PFSK-1 (cell line): Measurements from ENCODE around the gene PIK3C3.

Experiments used
- FOXP2 ChIP-seq: optimal IDR thresholded peaks from 2 replicates; pipeline ENCODE3; 2011; ENCODE audit warnings: borderline replicate concordance, control low read depth, inconsistent platforms; ENCODE audit not compliant: insufficient read depth; ENCODE audit errors: extremely low read length, extremely low read depth
- POLR2AphosphoS5 ChIP-seq: IDR thresholded peaks from 2 replicates; pipeline ENCODE4 v1.6.1; 2012; ENCODE audit warnings: low read depth, mild to moderate bottlenecking, control low read depth, low read length, moderate library complexity
- SIN3A ChIP-seq: IDR thresholded peaks from 2 replicates; pipeline ENCODE4 v1.6.1; 2012; ENCODE audit warnings: mild to moderate bottlenecking, low read length, moderate library complexity, borderline replicate concordance; ENCODE audit not compliant: insufficient read depth
- TAF1 ChIP-seq: IDR thresholded peaks from 2 replicates; pipeline ENCODE4 v1.6.1; 2012; ENCODE audit warnings: low read length, control low read depth, borderline replicate concordance; ENCODE audit not compliant: insufficient read depth
- TF ChIP-seq, protein P1 (sequence below), 2 experiments: IDR thresholded peaks; 2 replicates each; pipeline versions ENCODE4 v1.6.1 to v1.8.0; 2011 to 2012; ENCODE audit warnings: low read depth in 2 of 2, low read length in 2 of 2, control low read depth in 1 of 2, inconsistent platforms in 1 of 2, mild to moderate bottlenecking in 1 of 2, moderate library complexity in 1 of 2; ENCODE audit not compliant: insufficient read depth in 1 of 2

DNA sequence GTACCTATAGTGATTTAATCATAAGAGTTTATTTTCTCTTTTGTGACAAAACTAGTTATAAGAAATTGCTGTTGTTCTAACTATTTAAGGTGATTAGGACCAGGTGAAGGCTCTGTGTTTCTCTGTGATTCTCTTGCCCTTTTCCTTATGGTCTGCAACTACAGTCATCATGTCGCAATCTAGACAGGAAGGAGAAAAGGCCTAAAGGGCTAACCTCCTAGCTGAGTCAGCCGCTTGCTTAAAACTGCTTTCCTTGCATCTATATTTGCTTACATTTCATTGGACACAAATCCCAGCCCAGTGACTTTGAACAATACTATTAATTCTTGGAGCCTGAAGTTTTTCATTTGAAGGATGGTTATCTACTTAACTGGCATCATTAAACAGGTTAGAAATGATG is 93.1 kb downstream of the PIK3C3 start:
- TF ChIP-seq TAF1, result no peak
- no peak for TF ChIP-seq POLR2AphosphoS5
- TF ChIP-seq SIN3A, result no peak
- TF ChIP-seq, protein P1, sequence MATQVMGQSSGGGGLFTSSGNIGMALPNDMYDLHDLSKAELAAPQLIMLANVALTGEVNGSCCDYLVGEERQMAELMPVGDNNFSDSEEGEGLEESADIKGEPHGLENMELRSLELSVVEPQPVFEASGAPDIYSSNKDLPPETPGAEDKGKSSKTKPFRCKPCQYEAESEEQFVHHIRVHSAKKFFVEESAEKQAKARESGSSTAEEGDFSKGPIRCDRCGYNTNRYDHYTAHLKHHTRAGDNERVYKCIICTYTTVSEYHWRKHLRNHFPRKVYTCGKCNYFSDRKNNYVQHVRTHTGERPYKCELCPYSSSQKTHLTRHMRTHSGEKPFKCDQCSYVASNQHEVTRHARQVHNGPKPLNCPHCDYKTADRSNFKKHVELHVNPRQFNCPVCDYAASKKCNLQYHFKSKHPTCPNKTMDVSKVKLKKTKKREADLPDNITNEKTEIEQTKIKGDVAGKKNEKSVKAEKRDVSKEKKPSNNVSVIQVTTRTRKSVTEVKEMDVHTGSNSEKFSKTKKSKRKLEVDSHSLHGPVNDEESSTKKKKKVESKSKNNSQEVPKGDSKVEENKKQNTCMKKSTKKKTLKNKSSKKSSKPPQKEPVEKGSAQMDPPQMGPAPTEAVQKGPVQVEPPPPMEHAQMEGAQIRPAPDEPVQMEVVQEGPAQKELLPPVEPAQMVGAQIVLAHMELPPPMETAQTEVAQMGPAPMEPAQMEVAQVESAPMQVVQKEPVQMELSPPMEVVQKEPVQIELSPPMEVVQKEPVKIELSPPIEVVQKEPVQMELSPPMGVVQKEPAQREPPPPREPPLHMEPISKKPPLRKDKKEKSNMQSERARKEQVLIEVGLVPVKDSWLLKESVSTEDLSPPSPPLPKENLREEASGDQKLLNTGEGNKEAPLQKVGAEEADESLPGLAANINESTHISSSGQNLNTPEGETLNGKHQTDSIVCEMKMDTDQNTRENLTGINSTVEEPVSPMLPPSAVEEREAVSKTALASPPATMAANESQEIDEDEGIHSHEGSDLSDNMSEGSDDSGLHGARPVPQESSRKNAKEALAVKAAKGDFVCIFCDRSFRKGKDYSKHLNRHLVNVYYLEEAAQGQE (IDR thresholded peaks at IDR 0.05; ENCODE audit: insufficient read depth in 1 of 2, low read depth in 2 of 2, low read length in 2 of 2), result no peak
- no peak for TF ChIP-seq FOXP2
